Skeletal muscle cell (primary cell): ENCODE results near the gene ACAP3.
"Not testable (repeated sequence)": the region's sequence is repeated elsewhere in the genome, so short reads cannot be mapped to it uniquely, and the experiment has no call there.

ENCODE experiments used
- DNase-seq: peaks from one replicate; pipeline ENCODE4 v3.0.0-alpha.2; 2010; ENCODE audit warnings: low read depth
- H3K4me3 ChIP-seq: 2 replicates; pipeline ENCODE4 v1.5.1; 2011; ENCODE audit warnings: low read depth, mild to moderate bottlenecking, control low read depth, low read length, moderate library complexity

Gene ACAP3

GRCh38 chr1:1317420-1317819 lies 9.7 kb upstream of the ACAP3 start:
- H3K4me3 ChIP-seq = no peak overlapping the region
- DNase-seq = no peak

DNA sequence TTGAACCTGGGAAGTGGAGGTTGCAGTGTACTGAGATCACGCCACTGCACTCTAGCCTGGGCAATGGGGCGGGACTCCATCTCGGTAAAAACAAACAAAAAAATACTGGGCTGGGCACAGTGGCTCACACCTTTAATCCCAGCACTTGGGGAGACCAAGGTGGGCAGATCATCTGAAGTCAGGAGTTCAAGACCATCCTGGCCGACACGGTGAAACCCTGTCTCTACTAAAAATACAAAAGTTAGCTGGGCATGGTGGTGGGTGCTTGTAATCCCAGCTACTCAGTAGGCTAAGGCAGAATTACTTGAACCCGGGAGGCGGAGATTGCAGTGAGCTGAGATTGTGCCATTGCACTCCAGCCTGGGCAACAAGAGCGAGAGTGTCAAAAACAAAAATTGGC lies 8.5 kb upstream of the ACAP3 start:
- not testable (repeated sequence) for DNase-seq, H3K4me3 ChIP-seq

GRCh38 chr1:1315435-1315954 lies 7.8 kb upstream of the ACAP3 start:
- DNase-seq = no peak
- H3K4me3 ChIP-seq = no peak overlapping the region

DNA sequence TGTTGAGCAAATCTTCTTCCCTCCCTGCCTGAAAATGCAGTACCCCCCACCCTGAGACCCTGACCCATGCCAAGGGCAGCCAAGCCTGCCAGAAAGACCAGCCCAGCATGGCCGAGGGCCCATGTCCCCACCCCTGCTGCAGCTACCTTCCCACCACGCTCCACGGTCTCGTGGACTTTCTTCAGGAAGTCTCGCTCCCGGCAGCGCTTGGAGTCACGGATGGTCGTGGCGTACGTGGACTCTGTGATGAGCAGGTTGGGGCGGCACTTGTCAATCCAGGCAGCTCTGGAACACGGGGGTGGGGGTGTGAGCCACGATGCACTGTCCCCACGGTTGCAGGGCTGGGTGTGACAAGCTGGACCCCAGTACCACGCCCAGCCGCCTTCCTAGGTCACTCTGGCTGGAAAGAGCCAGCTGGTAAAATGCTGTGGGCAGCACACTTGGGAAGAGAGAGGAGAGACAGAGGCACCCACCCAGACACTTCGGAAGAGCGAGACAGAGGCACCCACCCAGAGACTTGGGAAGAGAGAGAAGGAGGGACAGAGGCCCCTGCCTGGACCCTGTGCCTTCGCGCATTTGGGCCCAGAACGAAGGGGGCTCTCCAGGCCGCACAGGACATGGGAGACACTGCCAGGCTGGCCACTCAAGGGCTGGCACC lies 7.1 kb upstream of the ACAP3 start:
- no peak overlapping the region for H3K4me3 ChIP-seq
- DNase-seq = no peak

DNA sequence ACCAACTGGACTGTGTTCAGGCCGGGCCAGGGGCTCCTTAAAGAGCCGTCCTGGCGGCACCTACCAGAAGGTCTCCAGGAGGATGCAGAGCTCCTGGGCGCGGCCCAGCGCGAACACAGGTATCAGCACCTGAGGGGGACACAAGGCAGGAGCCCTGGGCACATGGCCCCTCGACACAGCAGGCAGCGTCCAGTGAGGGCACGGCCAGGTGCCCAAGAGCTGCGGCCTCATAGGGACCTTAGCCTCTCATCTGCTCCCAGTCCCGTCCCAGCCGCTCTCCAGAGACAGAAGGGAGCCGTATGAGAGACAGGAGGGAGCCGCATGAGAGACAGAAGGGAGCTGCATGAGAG lies 6.5 kb upstream of the ACAP3 start:
- DNase-seq = no peak

GRCh38 chr1:1313500-1314236 lies 5.9 kb upstream of the ACAP3 start:
- no peak overlapping the region for H3K4me3 ChIP-seq
- DNase-seq = no peak

More for the DNA sequence above, 6.5 kb upstream of the ACAP3 start:
- H3K4me3 ChIP-seq = no peak overlapping the region

- no peak overlapping the region for H3K4me3 ChIP-seq
- no peak for DNase-seq
Measured at GRCh38 chr1:1312450-1313314, 5.0 kb upstream of the ACAP3 start.

- no peak for DNase-seq
- H3K4me3 ChIP-seq = no peak overlapping the region
Measured at GRCh38 chr1:1311107-1312104, 3.7 kb upstream of the ACAP3 start.

- H3K4me3 ChIP-seq = no peak overlapping the region
- no peak for DNase-seq
Measured at GRCh38 chr1:1310476-1311053, 2.8 kb upstream of the ACAP3 start.

DNA sequence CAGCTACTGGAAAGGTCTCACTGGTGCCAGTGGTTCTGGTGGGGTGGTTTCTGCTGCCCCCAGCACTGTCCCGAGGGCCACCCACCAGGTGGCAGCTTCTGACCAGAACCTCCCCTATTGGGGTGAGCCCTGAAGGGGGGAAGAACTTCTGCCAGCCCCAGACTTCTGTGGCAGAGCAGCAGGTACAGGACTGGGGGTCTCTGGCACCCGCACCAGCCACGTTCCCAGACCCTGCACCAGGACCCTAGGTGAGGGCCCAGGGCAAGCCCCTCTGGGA lies 2.3 kb upstream of the ACAP3 start:
- DNase-seq = no peak
- peak overlapping the region; percentile 72 for H3K4me3 ChIP-seq

DNA sequence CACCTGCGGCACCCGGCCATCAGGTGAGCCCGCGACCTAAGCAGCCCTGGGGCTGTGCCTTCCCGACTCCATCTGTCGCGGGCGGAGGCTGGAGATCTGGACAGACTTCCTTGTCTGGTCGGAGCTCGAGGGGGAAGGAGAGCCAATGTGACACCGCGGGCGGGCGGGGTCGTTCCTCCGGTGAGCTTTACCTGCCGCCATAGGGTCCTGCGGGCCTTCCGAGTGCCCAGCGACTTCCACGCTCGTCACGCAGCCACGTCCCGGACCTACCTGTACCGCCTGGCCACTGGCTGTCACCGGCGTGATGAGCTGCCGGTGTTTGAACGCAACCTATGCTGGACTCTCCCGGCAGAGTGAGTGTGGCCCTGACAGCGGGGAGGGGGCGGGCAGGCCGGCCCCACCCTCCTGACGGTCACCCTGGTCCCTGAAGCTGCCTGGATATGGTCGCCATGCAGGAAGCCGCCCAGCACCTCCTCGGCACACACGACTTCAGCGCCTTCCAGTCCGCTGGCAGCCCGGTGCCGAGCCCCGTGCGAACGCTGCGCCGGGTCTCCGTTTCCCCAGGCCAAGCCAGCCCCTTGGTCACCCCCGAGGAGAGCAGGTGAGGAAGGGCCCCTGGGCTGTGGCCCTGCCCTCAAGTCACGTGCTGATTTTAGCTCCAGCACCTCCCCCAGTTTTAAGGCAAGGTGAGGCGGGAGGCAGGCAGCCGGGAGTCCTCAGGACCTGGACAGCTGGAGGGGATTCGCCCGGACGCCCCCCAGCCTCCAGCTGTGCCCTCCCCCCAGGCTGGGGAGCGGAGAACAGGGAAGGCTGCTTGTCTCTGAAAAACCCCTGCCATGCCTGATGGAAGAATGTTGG lies 1.8 kb upstream of the ACAP3 start:
- DNase-seq = no peak
- peak overlapping the region; percentile 72 for H3K4me3 ChIP-seq

DNA sequence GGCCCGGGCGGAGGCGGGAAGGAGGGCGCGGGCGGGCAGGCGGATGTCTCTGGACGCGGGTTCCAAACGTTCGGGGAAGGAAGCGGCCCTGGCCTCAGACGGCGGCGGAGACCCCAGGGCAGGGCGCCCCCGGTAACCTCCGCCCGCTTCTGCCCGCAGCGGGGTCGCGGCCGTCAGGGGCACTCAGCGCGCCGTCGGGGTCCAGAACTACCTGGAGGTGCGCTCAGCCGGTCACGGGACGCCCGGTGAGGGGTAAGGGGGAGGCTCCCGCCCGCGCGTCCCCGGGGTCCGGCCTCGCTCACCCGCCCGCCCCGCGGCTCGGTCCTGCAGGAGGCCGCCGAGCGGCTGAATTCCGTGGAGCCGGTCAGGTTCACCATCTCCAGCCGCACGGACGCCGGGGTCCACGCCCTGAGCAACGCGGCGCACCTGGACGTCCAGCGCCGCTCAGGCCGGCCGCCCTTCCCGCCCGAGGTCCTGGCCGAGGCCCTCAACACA lies 1.1 kb upstream of the ACAP3 start:
- DNase-seq = no peak
- peak overlapping the region; percentile 72 for H3K4me3 ChIP-seq

- DNase-seq = no peak
- peak overlapping the region; percentile 68 for H3K4me3 ChIP-seq
Measured at GRCh38 chr1:1307261-1307922, 338 bp downstream of the ACAP3 start.

GRCh38 chr1:1306661-1307260 lies 969 bp downstream of the ACAP3 start:
- DNase-seq = no peak
- peak overlapping the region; percentile 68 for H3K4me3 ChIP-seq

GRCh38 chr1:1306070-1306660 lies 1.6 kb downstream of the ACAP3 start:
- no peak for DNase-seq
- H3K4me3 ChIP-seq = peak overlapping the region; percentile 68

DNA sequence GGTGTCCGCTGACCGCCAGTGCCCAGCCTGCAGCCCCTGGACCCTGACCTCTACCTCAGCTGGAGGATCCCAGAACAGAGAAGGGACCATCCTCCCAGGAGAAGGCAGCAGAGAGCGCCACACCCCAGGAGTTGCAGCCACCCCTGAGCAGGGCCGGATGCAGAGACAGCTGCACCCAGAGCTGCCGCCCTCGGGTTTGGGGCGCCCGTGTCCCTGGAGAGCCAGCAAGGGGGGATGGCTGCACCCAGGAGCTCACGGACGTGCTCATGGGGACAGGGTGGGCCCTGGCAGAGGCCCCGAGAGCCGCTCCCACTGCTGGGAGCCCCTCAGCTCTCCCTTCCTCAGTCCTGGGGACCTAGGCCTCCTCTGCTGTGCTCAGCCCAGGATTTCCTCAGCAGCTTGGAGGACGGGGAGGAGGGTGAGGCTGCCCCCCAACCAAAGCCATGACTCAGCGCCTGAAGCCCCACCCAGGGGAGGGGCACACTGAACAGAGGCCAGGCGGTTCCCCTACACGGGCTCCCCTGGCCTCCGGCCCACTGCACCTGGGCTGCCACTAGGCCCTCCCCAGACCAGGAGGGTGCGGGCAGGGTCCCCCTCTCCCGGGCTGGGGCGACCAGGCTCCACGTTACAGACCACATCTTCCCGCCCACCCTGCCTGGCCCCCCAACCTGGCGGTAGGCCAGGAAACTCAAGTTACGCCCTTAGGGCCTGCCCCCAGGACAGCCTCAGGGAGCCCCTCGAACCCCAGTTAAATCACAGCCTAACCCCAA lies 2.2 kb downstream of the ACAP3 start:
- DNase-seq = peak; percentile 30
- peak overlapping the region; percentile 68 for H3K4me3 ChIP-seq
